Neural crest cell (in vitro differentiated cells): ENCODE measurements around the gene ARHGEF17. TPM values are rescaled to one million over a fixed set of nuclear protein-coding genes. Genes with fewer than 3 reads are reported as not detected.

Experiments
- DNase-seq: peaks from one replicate; pipeline ENCODE4 v3.0.0; 2021; ENCODE audit warnings: low read depth, mixed read lengths, low spot score
- H3K27ac Mint-ChIP-seq: one replicate; pipeline ENCODE4 v1.8.0; 2021; ENCODE audit warnings: mild to moderate bottlenecking, mixed read lengths; ENCODE audit not compliant: unreplicated experiment
- H3K27me3 Mint-ChIP-seq: 2 replicates; pipeline ENCODE4 v1.8.0; 2021; ENCODE audit warnings: low read depth, mild to moderate bottlenecking, mixed read lengths
- H3K36me3 Mint-ChIP-seq: 2 replicates; pipeline ENCODE4 v1.8.0; 2021; ENCODE audit warnings: low read depth, mild to moderate bottlenecking, mixed read lengths
- H3K4me1 Mint-ChIP-seq: 2 replicates; pipeline ENCODE4 v1.8.0; 2021; ENCODE audit warnings: mixed read lengths
- H3K4me3 Mint-ChIP-seq: one replicate; pipeline ENCODE4 v1.8.0; 2021; ENCODE audit warnings: mild to moderate bottlenecking, mixed read lengths
- H3K9me3 Mint-ChIP-seq: 2 replicates; pipeline ENCODE4 v1.8.0; 2021; ENCODE audit warnings: mixed read lengths
- CTCF ChIP-seq: fragments of 200-600 bp; sonication (generic); conservative IDR thresholded peaks from 2 replicates; pipeline ENCODE4 v1.5.0; 2021; ENCODE audit warnings: antibody characterized with exemption, mild to moderate bottlenecking
- total RNA-seq: library from RNA; stranded (reverse); gene quantifications from 2 replicates; pipeline ENCODE4 v1.2.1, GENCODE V29; 2021

ARHGEF17 gene
- total RNA-seq, 1 donor from 2014 or later: 55.7 TPM

DNA sequence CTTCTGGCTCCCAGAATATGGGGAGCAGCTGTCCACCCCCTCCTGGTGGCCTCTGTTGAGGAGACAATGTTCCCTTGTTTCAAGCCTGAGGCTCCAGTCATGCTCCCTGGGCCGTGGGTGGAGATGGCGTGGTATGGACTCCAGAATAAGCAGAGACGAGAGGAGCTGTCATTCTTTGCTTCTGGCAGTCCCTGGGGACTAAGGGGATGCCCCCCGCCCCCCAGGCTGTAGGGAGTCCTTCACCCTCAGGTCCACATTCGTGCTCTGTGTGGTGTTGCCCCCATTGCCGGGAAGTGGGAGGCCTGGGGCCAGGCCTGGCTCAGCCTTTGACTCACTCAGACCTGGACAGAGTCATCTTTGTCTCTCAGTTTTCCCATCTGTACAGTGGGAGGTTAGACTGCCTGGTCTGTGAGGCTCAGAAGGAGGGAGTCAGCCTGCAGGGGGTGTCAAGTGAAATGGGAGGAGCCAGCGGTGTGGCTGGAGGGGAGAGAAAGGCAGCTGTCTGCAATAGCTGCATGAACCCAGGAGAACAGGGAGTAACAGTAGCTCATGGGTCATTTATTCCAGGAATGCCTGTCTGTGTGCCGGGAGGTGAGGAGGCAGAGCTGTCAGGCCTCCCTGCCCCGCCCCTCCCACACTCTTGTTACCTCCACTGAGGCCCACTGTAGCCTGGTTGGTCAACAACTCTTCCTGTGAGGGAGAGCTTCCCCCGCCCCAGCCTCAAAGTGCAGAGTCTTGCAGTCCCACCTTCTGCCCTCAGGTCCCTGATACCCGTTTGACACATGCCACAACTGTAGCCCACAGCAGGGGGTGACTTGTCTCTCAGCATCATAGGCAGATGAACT is 6.3 kb downstream of the ARHGEF17 start:
- Mint-ChIP-seq H3K36me3 (peaks cover 3% of the 10 kb centered on the region), H3K9me3 (no peaks in the 10 kb centered on the region), H3K4me3 (peak overlapping the region; percentile 78), H3K27ac (peak overlapping the region; percentile 92), H3K27me3 (no peaks in the 10 kb centered on the region), H3K4me1 (peaks cover 62% of the 10 kb centered on the region)
- DNase-seq: no peak
- TF ChIP-seq CTCF: no peak

DNA sequence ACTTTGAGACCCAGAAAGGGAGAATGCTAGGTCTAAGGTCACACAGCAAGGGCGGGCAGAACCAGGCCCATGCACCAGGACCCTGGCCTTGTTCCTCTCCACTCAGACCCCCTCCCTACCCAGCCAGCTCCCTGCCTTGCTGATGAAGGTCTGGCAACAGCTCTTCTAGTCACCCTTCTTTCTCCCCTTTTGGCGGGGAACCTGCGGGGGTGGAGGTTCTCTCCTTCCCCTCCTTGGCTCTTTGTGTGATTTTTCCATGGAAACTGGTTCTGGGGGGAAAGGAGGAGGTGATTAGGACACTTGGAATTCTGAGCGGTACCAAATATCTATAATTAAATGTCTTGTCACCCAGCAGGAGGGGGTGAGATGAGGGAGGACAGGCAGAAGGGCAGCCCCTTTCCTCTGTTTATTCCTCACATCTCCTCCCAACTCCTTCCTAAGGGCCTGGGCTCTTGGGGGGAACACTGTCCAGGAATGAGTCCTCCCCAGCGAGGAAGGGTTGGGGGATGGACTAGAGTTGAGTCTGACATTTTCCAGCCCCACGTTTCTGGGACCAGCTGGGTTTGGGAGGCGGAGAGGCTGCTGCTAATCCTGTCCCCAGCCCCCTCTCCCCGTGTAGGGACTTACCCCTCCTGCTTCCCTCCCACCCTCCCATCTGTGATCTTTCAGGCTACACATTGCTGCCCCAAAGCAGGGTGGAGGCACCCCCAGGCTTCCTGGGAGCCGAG is 7.4 kb downstream of the ARHGEF17 start:
- Mint-ChIP-seq H3K27ac (no peak overlapping the region), H3K4me3 (peak overlapping the region; percentile 47), H3K9me3 (no peaks in the 10 kb centered on the region), H3K4me1 (peaks cover 63% of the 10 kb centered on the region), H3K36me3 (peaks cover 3% of the 10 kb centered on the region), H3K27me3 (no peaks in the 10 kb centered on the region)
- no peak for TF ChIP-seq CTCF
- no peak for DNase-seq

GRCh38 chr11:73316422-73316821 is 8.3 kb downstream of the ARHGEF17 start:
- Mint-ChIP-seq H3K9me3 (no peaks in the 10 kb centered on the region), H3K27ac (peak overlapping the region; percentile 46), H3K27me3 (no peaks in the 10 kb centered on the region), H3K36me3 (peaks cover 3% of the 10 kb centered on the region), H3K4me1 (peaks cover 69% of the 10 kb centered on the region), H3K4me3 (peak overlapping the region; percentile 47)
- no peak for TF ChIP-seq CTCF
- DNase-seq: no peak

DNA sequence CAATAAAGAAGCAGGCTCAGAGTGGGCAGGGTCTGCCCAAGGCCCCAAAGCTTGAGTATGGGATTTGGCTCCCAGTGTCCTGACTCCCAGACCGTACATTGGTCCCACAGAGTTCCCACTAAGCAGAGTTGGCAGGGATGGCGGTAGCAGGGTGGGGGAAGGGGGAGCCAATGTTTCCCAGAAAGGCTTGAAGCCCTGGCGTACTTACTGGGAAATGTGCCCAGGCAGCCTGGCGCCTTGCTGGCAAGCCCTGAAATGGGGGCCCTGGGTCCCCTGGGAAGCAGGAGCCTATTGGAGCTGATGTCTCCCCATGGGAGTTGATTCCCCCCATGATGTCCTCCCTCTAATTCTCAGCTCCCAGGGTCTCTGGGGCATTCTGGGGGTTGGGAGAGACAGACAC is 9.3 kb downstream of the ARHGEF17 start:
- no peak for TF ChIP-seq CTCF
- Mint-ChIP-seq H3K27ac (no peak overlapping the region), H3K36me3 (peaks cover 3% of the 10 kb centered on the region), H3K9me3 (no peaks in the 10 kb centered on the region), H3K4me3 (no peak overlapping the region), H3K4me1 (peaks cover 69% of the 10 kb centered on the region), H3K27me3 (no peaks in the 10 kb centered on the region)
- no peak for DNase-seq

GRCh38 chr11:73317803-73318202 is 9.7 kb downstream of the ARHGEF17 start:
- DNase-seq: no peak
- Mint-ChIP-seq H3K36me3 (peaks cover 3% of the 10 kb centered on the region), H3K9me3 (no peaks in the 10 kb centered on the region), H3K27me3 (no peaks in the 10 kb centered on the region), H3K4me3 (no peak overlapping the region), H3K4me1 (peaks cover 70% of the 10 kb centered on the region), H3K27ac (no peak overlapping the region)
- TF ChIP-seq CTCF: no peak
